A549 (cell line): Measurements from ENCODE around the gene PNPLA7. TPM values are rescaled to one million over a fixed set of nuclear protein-coding genes. Genes with fewer than 3 reads are reported as not detected.

ENCODE experiments used
- ATAC-seq, 2 experiments: fragments of 200-7000 bp in 1 of 2; fragments of >200 bp in 1 of 2; cut with Nextera tagmentation in 1 of 2; cut with Tn5 transposase in 1 of 2; 3 replicates each; pipeline versions ENCODE4 v1.8.0 to v1.9.1; 2018 to 2020; ENCODE audit warnings: mild to moderate bottlenecking in 1 of 2, moderate library complexity in 1 of 2
- CTCF ChIA-PET: fragments of 300-600 bp; sonication (Branson Sonifier 250); formaldehyde crosslinking; extraction: SDS; loops from one replicate; lab custom pipeline; 2021; ENCODE audit warnings: antibody characterized with exemption, inconsistent platforms; lab: Yijun Ruan, JAX
- POLR2A ChIA-PET: fragments of 350-600 bp; formaldehyde crosslinking; extraction: SDS; loops from one replicate; lab custom pipeline; 2021; ENCODE audit warnings: antibody characterized with exemption, inconsistent platforms; lab: Yijun Ruan, JAX
- DNase-seq, 2 experiments: peaks; one replicate each; pipeline versions ENCODE4 v3.0.0 to v3.0.0-alpha.2; 2011 to 2016; ENCODE audit warnings: low read depth in 1 of 2, low spot score in 1 of 2
- FAIRE-seq: peaks from 2 replicates; lab custom pipeline; 2011; peaks lifted over from hg19 to GRCh38; lab: Jason Lieb, UNC
- H3K27ac ChIP-seq, 2 experiments: fragments of >200 bp; sonication (Bioruptor Twin); formaldehyde crosslinking; 3 replicates each; pipeline ENCODE4 v1.5.1; 2016 to 2017
- H3K4me1 ChIP-seq: fragments of >200 bp; sonication (Bioruptor Twin); formaldehyde crosslinking; 3 replicates; pipeline ENCODE4 v1.6.1; 2016
- H3K4me2 ChIP-seq: fragments of >200 bp; sonication (Bioruptor Twin); formaldehyde crosslinking; 3 replicates; pipeline ENCODE4 v1.6.1; 2016
- H3K4me3 ChIP-seq: fragments of >200 bp; sonication (Bioruptor Twin); formaldehyde crosslinking; 3 replicates; pipeline ENCODE4 v1.5.1; 2016
- H3K9me3 ChIP-seq: fragments of >200 bp; sonication (Bioruptor Twin); formaldehyde crosslinking; 3 replicates; pipeline ENCODE4 v1.6.1; 2016
- CEBPB ChIP-seq, 2 experiments: fragments of >200 bp in 1 of 2; sonication (Bioruptor Twin) in 1 of 2; formaldehyde crosslinking in 1 of 2; IDR thresholded peaks; 2 replicates each; pipeline ENCODE4 v1.6.1; 2012 to 2016
- CHD4 ChIP-seq: fragments of 200-600 bp; sonication (generic); IDR thresholded peaks from 2 replicates; pipeline ENCODE4 v1.6.1; 2016; ENCODE audit warnings: antibody characterized with exemption, mild to moderate bottlenecking, borderline replicate concordance
- HDAC2 ChIP-seq: fragments of 200-600 bp; sonication (generic); IDR thresholded peaks from 2 replicates; pipeline ENCODE4 v1.6.1; 2016
- JUNB ChIP-seq: fragments of >200 bp; sonication (Bioruptor Twin); formaldehyde crosslinking; IDR thresholded peaks from 2 replicates; pipeline ENCODE4 v1.6.1; 2016
- MAFK ChIP-seq: fragments of 450-650 bp; IDR thresholded peaks from 2 replicates; pipeline ENCODE4 v1.6.1; 2014; ENCODE audit not compliant: partially characterized antibody
- POLR2A ChIP-seq: IDR thresholded peaks from 2 replicates; pipeline ENCODE4 v1.6.1; 2012; ENCODE audit warnings: mild to moderate bottlenecking, low read length
- RAD21 ChIP-seq, 2 experiments: fragments of >200 bp in 1 of 2; sonication (Bioruptor Twin) in 1 of 2; formaldehyde crosslinking in 1 of 2; IDR thresholded peaks in 1 of 2; conservative IDR thresholded peaks in 1 of 2; 2 replicates in 1 of 2; 3 replicates in 1 of 2; pipeline ENCODE4 v1.6.1; 2012 to 2018; ENCODE audit warnings: inconsistent platforms in 1 of 2
- RNF2 ChIP-seq: fragments of 200-600 bp; sonication (generic); IDR thresholded peaks from 2 replicates; pipeline ENCODE4 v1.6.1; 2016; ENCODE audit warnings: low read depth, mild to moderate bottlenecking, antibody characterized with exemption, moderate library complexity, borderline replicate concordance
- TFCP2L1 ChIP-seq: fragments of 250-450 bp; sonication (Bioruptor Pico); IDR thresholded peaks from 2 replicates; pipeline ENCODE4 v1.5.0; 2021; ENCODE audit warnings: mild to moderate bottlenecking
- USF2 ChIP-seq: fragments of 450-650 bp; IDR thresholded peaks from 2 replicates; pipeline ENCODE4 v1.6.1; 2014; ENCODE audit warnings: antibody characterized with exemption
- ZFP36 ChIP-seq: fragments of 450-650 bp; IDR thresholded peaks from 2 replicates; pipeline ENCODE4 v1.6.1; 2014; ENCODE audit warnings: borderline replicate concordance; ENCODE audit not compliant: partially characterized antibody
- WGBS: methylation state at CpG from one replicate; pipeline ENCODE4 v1.1.6; 2017; ENCODE audit errors: missing lambda C conversion rate; 5-methylcytosine and 5-hydroxymethylcytosine counted together
- polyA plus RNA-seq, 4 experiments: library from polyadenylated mRNA; depleted of rRNA in 3 of 4; stranded (reverse); fragments of >200 nt; fragmentation: RNase III in 1 of 4; extraction: RNeasy Plus Mini Kit Qiagen cat#74134 plus additional on column Dnase treatment in 1 of 4; gene quantifications; 2 replicates in 3 of 4; 3 replicates in 1 of 4; pipeline ENCODE4 v1.2.3, GENCODE V29; 2011 to 2017
- TF ChIP-seq, protein P1 (sequence below): IDR thresholded peaks from 2 replicates; pipeline ENCODE4 v1.6.1; 2012
- TF ChIP-seq, protein P2 (sequence below): fragments of >200 bp; sonication (Bioruptor Twin); formaldehyde crosslinking; IDR thresholded peaks from 2 replicates; pipeline ENCODE4 v1.6.1; 2016
- TF ChIP-seq, protein P3 (sequence below): fragments of >200 bp; sonication (Bioruptor Twin); formaldehyde crosslinking; IDR thresholded peaks from 3 replicates; pipeline ENCODE4 v1.6.1; 2016

Gene PNPLA7
- polyA plus RNA-seq, 2 of the 4 experiments (the other 2 are of a cell fraction) = 0.31 to 1.1 TPM

GRCh38 chr9:137487454-137488326 lies 62.5 kb downstream of the PNPLA7 start (continued):
- TF ChIP-seq, protein P1, sequence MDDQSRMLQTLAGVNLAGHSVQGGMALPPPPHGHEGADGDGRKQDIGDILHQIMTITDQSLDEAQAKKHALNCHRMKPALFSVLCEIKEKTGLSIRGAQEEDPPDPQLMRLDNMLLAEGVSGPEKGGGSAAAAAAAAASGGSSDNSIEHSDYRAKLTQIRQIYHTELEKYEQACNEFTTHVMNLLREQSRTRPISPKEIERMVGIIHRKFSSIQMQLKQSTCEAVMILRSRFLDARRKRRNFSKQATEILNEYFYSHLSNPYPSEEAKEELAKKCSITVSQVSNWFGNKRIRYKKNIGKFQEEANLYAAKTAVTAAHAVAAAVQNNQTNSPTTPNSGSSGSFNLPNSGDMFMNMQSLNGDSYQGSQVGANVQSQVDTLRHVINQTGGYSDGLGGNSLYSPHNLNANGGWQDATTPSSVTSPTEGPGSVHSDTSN = no peak
- TF ChIP-seq ZFP36 (no peak), MAFK (no peak)

DNA sequence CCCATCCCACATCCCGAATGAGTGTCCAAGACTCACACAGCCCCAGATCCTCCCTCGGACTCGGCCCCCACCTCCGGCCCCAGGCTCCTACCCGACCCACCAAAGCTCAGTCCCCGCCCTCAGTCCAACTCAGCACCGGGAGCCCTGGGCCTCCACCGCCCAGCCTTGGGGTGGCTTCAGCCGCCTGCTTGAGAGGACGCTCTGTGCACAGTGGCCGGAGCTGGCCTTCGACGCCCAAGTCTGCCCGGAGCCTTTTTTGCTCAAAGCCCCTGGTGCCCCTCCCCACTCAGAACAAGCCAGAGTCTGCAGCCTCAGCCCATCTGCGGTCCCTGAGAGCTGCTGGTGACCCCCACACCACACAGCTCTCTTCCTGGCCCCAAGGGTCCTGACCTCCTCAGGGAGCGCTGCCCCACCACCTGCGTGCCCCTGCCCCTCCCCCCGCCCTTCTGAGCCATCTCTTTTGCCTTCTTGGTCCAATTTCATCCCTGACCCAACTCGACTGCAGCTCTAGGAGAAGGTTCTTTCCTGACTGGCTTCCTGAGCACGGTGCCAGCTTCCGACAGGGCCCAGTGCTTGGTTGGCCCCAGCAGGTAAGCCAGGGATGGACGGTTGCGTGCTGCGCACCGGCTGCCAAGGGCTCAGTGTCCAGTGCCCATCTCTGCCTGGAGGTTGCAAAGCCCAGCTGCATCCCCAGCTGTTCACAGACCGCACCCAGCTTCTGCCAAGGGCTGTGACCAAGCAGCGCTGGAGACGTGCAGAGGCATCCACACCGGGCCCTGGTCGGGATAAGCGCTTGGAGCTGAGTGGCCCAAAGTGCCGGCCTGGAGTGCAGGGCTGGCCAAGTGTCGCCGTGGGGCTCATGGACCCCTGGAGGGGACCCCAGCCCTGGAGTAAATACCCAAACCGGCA lies 63.4 kb downstream of the PNPLA7 start:
- FAIRE-seq (no peak), ATAC-seq (no peak), DNase-seq (no peak)
- peaks cover 10% of the 10 kb centered on the region for H3K4me1 ChIP-seq
- 86% methylated on average over 30 of the region's 35 CpGs for WGBS
- ChIA-PET CTCF (interaction anchor here (0.8 to 2.1 kb wide), 5 partner anchors 8 to 183 kb away, joined by 3 to 6 read pairs (median 3); no protein-coding TSS in a partner anchor), POLR2A (no interaction called here)
- H3K4me2 ChIP-seq = no peak overlapping the region
- TF ChIP-seq JUNB (no peak), RAD21 (conservative IDR thresholded peaks at IDR 0.05 in 1 of 2, IDR thresholded peaks at IDR 0.05 in 1 of 2) (no peak)
- H3K4me3 ChIP-seq = no peak overlapping the region
- no peak overlapping the region for H3K27ac ChIP-seq
- no peaks in the 10 kb centered on the region for H3K9me3 ChIP-seq

DNA sequence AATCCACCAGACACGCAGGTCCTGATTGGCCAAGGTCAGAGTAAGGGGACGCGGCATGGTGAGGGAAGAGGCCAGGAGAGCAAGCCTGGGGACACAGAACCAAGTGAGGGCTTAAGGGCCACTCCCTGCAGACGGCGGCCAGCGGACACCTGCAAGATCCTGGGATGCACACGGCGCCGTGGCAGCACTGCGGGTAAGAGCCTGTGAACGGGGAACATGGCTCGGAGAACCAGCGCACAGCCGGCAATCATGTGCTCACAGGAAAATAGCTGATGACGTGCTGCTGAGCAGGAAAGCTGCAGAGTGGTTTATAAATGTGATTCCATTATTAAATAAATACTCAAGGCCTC lies 64.1 kb downstream of the PNPLA7 start:
- POLR2A ChIA-PET = no interaction called here

More for the DNA sequence above, 64.1 kb downstream of the PNPLA7 start:
- 90% methylated on average over 15 of the region's 15 CpGs for WGBS
- H3K4me1 ChIP-seq = peaks cover 11% of the 10 kb centered on the region
- H3K4me2 ChIP-seq = no peak overlapping the region
- ATAC-seq (no peak), DNase-seq (no peak), FAIRE-seq (no peak)
- CTCF ChIA-PET = interaction anchor here (0.8 to 1.5 kb wide), 3 partner anchors 11 to 183 kb away, joined by 3 to 4 read pairs (median 3); no protein-coding TSS in a partner anchor
- no peak overlapping the region for H3K4me3 ChIP-seq
- no peaks in the 10 kb centered on the region for H3K9me3 ChIP-seq
- H3K27ac ChIP-seq = no peak overlapping the region
- no peak for TF ChIP-seq USF2
- TF ChIP-seq CHD4 = no peak
- TF ChIP-seq HDAC2 = no peak
- TF ChIP-seq TFCP2L1 (CRISPR knock-in tag) = no peak
- TF ChIP-seq POLR2A = no peak
- TF ChIP-seq, protein P2, sequence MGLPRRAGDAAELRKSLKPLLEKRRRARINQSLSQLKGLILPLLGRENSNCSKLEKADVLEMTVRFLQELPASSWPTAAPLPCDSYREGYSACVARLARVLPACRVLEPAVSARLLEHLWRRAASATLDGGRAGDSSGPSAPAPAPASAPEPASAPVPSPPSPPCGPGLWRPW = no peak
- TF ChIP-seq, protein P3, sequence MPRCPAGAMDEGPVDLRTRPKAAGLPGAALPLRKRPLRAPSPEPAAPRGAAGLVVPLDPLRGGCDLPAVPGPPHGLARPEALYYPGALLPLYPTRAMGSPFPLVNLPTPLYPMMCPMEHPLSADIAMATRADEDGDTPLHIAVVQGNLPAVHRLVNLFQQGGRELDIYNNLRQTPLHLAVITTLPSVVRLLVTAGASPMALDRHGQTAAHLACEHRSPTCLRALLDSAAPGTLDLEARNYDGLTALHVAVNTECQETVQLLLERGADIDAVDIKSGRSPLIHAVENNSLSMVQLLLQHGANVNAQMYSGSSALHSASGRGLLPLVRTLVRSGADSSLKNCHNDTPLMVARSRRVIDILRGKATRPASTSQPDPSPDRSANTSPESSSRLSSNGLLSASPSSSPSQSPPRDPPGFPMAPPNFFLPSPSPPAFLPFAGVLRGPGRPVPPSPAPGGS = no peak
- TF ChIP-seq CEBPB (IDR thresholded peaks at IDR 0.05) = no peak
- no peak for TF ChIP-seq RNF2
